Right lobe of liver (tissue), 4 donors: ENCODE results near the gene GIMAP6.

ENCODE experiments used
- CTCF ChIP-seq, 4 donors: fragments of 200-600 bp in 3 of 4; fragments of 450-650 bp in 1 of 4; IDR thresholded peaks; one replicate each; pipeline versions ENCODE4 v1.5.1 to v1.8.0; 2016 to 2022; ENCODE audit warnings: antibody characterized with exemption in 4 of 4, mild to moderate bottlenecking in 2 of 4
- POLR2A ChIP-seq: fragments of 450-650 bp; IDR thresholded peaks from one replicate; pipeline ENCODE4 v1.6.1; 2017; ENCODE audit warnings: antibody characterized with exemption, mild to moderate bottlenecking
- donor health status: DM: no; HTN: no; CAD: no.
- donor health status: DM: no; HTN: no; CAD: no.
- donor health status: DM: no; HTN: yes; CAD: no.

- TF ChIP-seq CTCF (IDR thresholded peaks at IDR 0.05) (no peak), POLR2A (no peak)
Measured at GRCh38 chr7:150610233-150610632, 22.0 kb downstream of the GIMAP6 start.
